HepG2 (cell line): ENCODE results near the gene CTDSP2. TPM values are rescaled to one million over a fixed set of nuclear protein-coding genes. Genes with fewer than 3 reads are reported as not detected.

Source experiments
- AGO1 ChIP-seq: fragments of 200-400 bp; formaldehyde crosslinking; IDR thresholded peaks from 2 replicates; pipeline ENCODE4 v1.6.1; 2017; ENCODE audit warnings: mild to moderate bottlenecking, low read depth, low read length, moderate library complexity; ENCODE audit not compliant: poor library complexity, severe bottlenecking
- ATAD3A ChIP-seq: sonication (generic); formaldehyde crosslinking; IDR thresholded peaks from 2 replicates; pipeline ENCODE4 v1.4.0; 2020; ENCODE audit warnings: missing genetic modification reagents
- CEBPZ ChIP-seq: IDR thresholded peaks from 2 replicates; pipeline ENCODE4 v1.6.1; 2012; ENCODE audit warnings: low read length, improper control_type of control experiment
- E2F1 ChIP-seq: sonication (generic); formaldehyde crosslinking; IDR thresholded peaks from 2 replicates; pipeline ENCODE4 v1.5.0; 2020; ENCODE audit warnings: missing genetic modification reagents
- HOXA3 ChIP-seq: sonication (generic); formaldehyde crosslinking; IDR thresholded peaks from 2 replicates; pipeline ENCODE4 v1.5.0; 2020; ENCODE audit warnings: missing genetic modification reagents
- IRF9 ChIP-seq: sonication (generic); formaldehyde crosslinking; IDR thresholded peaks from 2 replicates; pipeline ENCODE4 v1.8.0; 2022; ENCODE audit warnings: missing genetic modification reagents, mild to moderate bottlenecking, borderline replicate concordance
- MTA3 ChIP-seq: sonication (generic); formaldehyde crosslinking; IDR thresholded peaks from 2 replicates; pipeline ENCODE4 v1.4.0; 2020; ENCODE audit warnings: missing genetic modification reagents
- MXI1 ChIP-seq: IDR thresholded peaks from 3 replicates; pipeline ENCODE4 v1.6.1; 2012; ENCODE audit warnings: low read depth, low read length, inconsistent platforms, borderline replicate concordance
- PHF20 ChIP-seq: sonication (generic); formaldehyde crosslinking; IDR thresholded peaks from 2 replicates; pipeline ENCODE4 v1.5.0; 2020; ENCODE audit warnings: mild to moderate bottlenecking, missing genetic modification reagents
- PITX1 ChIP-seq: sonication (generic); formaldehyde crosslinking; IDR thresholded peaks from 2 replicates; pipeline ENCODE4 v1.5.1; 2020; ENCODE audit warnings: mild to moderate bottlenecking, missing genetic modification reagents
- RBAK ChIP-seq: sonication (generic); formaldehyde crosslinking; IDR thresholded peaks from 2 replicates; pipeline ENCODE4 v1.5.1; 2020; ENCODE audit warnings: mild to moderate bottlenecking, missing genetic modification reagents
- RBM39 ChIP-seq: fragments of 200-400 bp; formaldehyde crosslinking; IDR thresholded peaks from one replicate; pipeline ENCODE4 v1.6.1; 2018; ENCODE audit warnings: antibody characterized with exemption, mild to moderate bottlenecking, low read depth, low read length; ENCODE audit not compliant: poor library complexity, severe bottlenecking
- SIX1 ChIP-seq: sonication (generic); formaldehyde crosslinking; IDR thresholded peaks from 2 replicates; pipeline ENCODE4 v1.4.0; 2020; ENCODE audit warnings: missing genetic modification reagents, borderline replicate concordance
- ZBTB33 ChIP-seq: sonication (generic); formaldehyde crosslinking; IDR thresholded peaks from 2 replicates; pipeline ENCODE4 v1.4.0; 2020; ENCODE audit warnings: missing genetic modification reagents
- ZFAT ChIP-seq: sonication (generic); formaldehyde crosslinking; conservative IDR thresholded peaks from 2 replicates; pipeline ENCODE4 v1.8.1; 2023; ENCODE audit warnings: missing genetic modification reagents, inconsistent platforms
- ZFP82 ChIP-seq: sonication (generic); formaldehyde crosslinking; IDR thresholded peaks from 2 replicates; pipeline ENCODE4 v1.5.1; 2020; ENCODE audit warnings: mild to moderate bottlenecking, missing genetic modification reagents, borderline replicate concordance
- ZKSCAN1 ChIP-seq: fragments of 150-350 bp; IDR thresholded peaks from 2 replicates; pipeline ENCODE4 v1.6.1; 2014; ENCODE audit warnings: low read length
- ZNF232 ChIP-seq: sonication (generic); formaldehyde crosslinking; IDR thresholded peaks from 2 replicates; pipeline ENCODE4 v1.4.0; 2020; ENCODE audit warnings: missing genetic modification reagents, borderline replicate concordance
- ZNF468 ChIP-seq: sonication (generic); formaldehyde crosslinking; IDR thresholded peaks from 2 replicates; pipeline ENCODE4 v1.8.0; 2022; ENCODE audit warnings: mild to moderate bottlenecking, moderate library complexity, missing genetic modification reagents
- ZNF556 ChIP-seq: sonication (generic); formaldehyde crosslinking; IDR thresholded peaks from 2 replicates; pipeline ENCODE4 v1.4.0; 2020; ENCODE audit warnings: mild to moderate bottlenecking, missing genetic modification reagents, borderline replicate concordance
- ZNF746 ChIP-seq: sonication (generic); formaldehyde crosslinking; IDR thresholded peaks from 2 replicates; pipeline ENCODE4 v1.8.0; 2022; ENCODE audit warnings: mild to moderate bottlenecking, missing genetic modification reagents
- ZSCAN31 ChIP-seq: sonication (generic); formaldehyde crosslinking; IDR thresholded peaks from 2 replicates; pipeline ENCODE4 v1.5.0; 2020; ENCODE audit warnings: low read depth, mild to moderate bottlenecking, missing genetic modification reagents
- polyA plus RNA-seq, 8 experiments: library from polyadenylated mRNA; depleted of rRNA in 3 of 8; stranded (reverse) in 7 of 8; unstranded in 1 of 8; fragments of >200 nt; fragmentation: Illumina TruSeq in 4 of 8; extraction: Trizol in 4 of 8; gene quantifications; 2 replicates each; pipeline versions ENCODE4 v1.2.1 to v1.2.3, GENCODE V29; 2011 to 2016; ENCODE audit warnings: low read depth in 4 of 8, missing spikeins in 1 of 8, mixed read lengths in 1 of 8; ENCODE audit not compliant: insufficient read depth in 1 of 8
- total RNA-seq, 5 experiments: library from RNA; depleted of rRNA; stranded (reverse); fragments of >200 nt; fragmentation: Illumina TruSeq; extraction: Trizol; gene quantifications; 2 replicates each; pipeline ENCODE4 v1.2.3, GENCODE V29; 2016; ENCODE audit warnings: low read depth in 1 of 5

The CTDSP2 gene
- total and polyA plus RNA-seq, 2 of the 13 experiments (the other 11 are each of a cell fraction or from before 2014, with no cell fraction given), result 38.1 to 82.5 TPM

GRCh38 chr12:57782608-57783465, 63.7 kb downstream of the CTDSP2 start, which contains the start of gene TSFM (continued):
- TF ChIP-seq ZNF232 (CRISPR knock-in tag) (peak; percentile 40; the same call in 1 of the 2 replicates), MXI1 (peak; percentile 91; the same call in 2 of the 3 replicates), ZKSCAN1 (no peak), ZBTB33 (CRISPR knock-in tag) (peak; percentile 51), PHF20 (peak; percentile 96), E2F1 (CRISPR knock-in tag) (peak; percentile 85), HOXA3 (CRISPR knock-in tag) (peak; percentile 92), MTA3 (CRISPR knock-in tag) (no peak), ZFAT (no peak), SIX1 (CRISPR knock-in tag) (no peak), ZNF746 (CRISPR knock-in tag) (no peak), RBM39 (peak; percentile 63), PITX1 (CRISPR knock-in tag) (peak; percentile 57; the same call in 1 of the 2 replicates), ATAD3A (CRISPR knock-in tag) (no peak), IRF9 (peak; percentile 86; the same call in 1 of the 2 replicates), RBAK (CRISPR knock-in tag) (peak; percentile 54; the same call in 1 of the 2 replicates), ZSCAN31 (peak; percentile 92), CEBPZ (no peak), ZFP82 (peak; percentile 80; the same call in 1 of the 2 replicates), ZNF556 (no peak), AGO1 (peak; percentile 87), ZNF468 (CRISPR knock-in tag) (no peak)
